ENCODE measurements around the gene SERPINB1. TPM values are rescaled to one million over a fixed set of nuclear protein-coding genes. Genes with fewer than 3 reads are reported as not detected.

The SERPINB1 gene
- polyA plus RNA-seq, 1 of the 3 experiments (the other 2 are of a cell fraction), result 9.4 TPM

GRCh38 chr6:2877960-2878359 is 36.3 kb upstream of the SERPINB1 start:
- Histone ChIP-seq H3K4me3 (ENCODE audit: low read depth in 2 of 2, low read length in 1 of 2) (no peak overlapping the region), H3K27ac (ENCODE audit: low read depth in 2 of 2, low read length in 1 of 2) (no peak overlapping the region), H4K20me1 (ENCODE audit: insufficient read depth) (no peaks in the 10 kb centered on the region), H3K79me2 (ENCODE audit: insufficient read depth) (no peaks in the 10 kb centered on the region), H3K9ac (no peak overlapping the region), H3K36me3 (replicated peaks in 1 of 2; ENCODE audit: control insufficient read depth in 1 of 2, insufficient read depth in 2 of 2, low read length in 1 of 2) (no peaks in the 10 kb centered on the region), H3K4me1 (ENCODE audit: control insufficient read depth in 1 of 2, insufficient read depth in 2 of 2, low read depth in 1 of 2, low read length in 1 of 2) (peaks cover 0 to 7% of the 10 kb centered on the region in 2 experiments; a peak in 2 of 4 replicates), H3K27me3 (ENCODE audit: insufficient read depth) (no peaks in the 10 kb centered on the region; the same call in 1 of the 2 replicates), H3K4me2 (no peak overlapping the region), H2AFZ (ENCODE audit: low read depth) (no peak overlapping the region), H3F3A (replicated peaks; ENCODE audit: insufficient read depth) (no peaks in the 10 kb centered on the region), H3K9me3 (no peaks in the 10 kb centered on the region), H3K9me2 (no peaks in the 10 kb centered on the region)
- ChIA-PET POLR2A (interaction anchor here (0.6 kb wide), 1 partner anchor 36 kb away, joined by 3 read pairs; no protein-coding TSS in a partner anchor), CTCF (interaction anchor here (1.0 to 3.9 kb wide), 7 partner anchors 12 to 127 kb away, joined by 3 to 14 read pairs (median 4); partner anchors contain the start of gene MYLK4)
- TF ChIP-seq ZBTB33 (IDR thresholded peaks at IDR 0.05; ENCODE audit: borderline replicate concordance, low read depth) (no peak), JUND (IDR thresholded peaks at IDR 0.05) (no peak)
- DNase-seq, result no peak
- WGBS (ENCODE audit: low lambda C conversion rate), result 83% methylated on average over 2 of the region's 2 CpGs

GRCh38 chr6:2877057-2877882 is 35.6 kb upstream of the SERPINB1 start:
- WGBS (ENCODE audit: low lambda C conversion rate), result 81% methylated on average over 13 of the region's 13 CpGs
- H3K36me3 ChIP-seq (replicated peaks in 1 of 2; ENCODE audit: control insufficient read depth in 1 of 2, insufficient read depth in 2 of 2, low read length in 1 of 2), result no peaks in the 10 kb centered on the region
- no peak overlapping the region for H2AFZ ChIP-seq (ENCODE audit: low read depth)
- no peak overlapping the region for H3K4me3 ChIP-seq (ENCODE audit: low read depth in 2 of 2, low read length in 1 of 2)
- POLR2A ChIA-PET, result interaction anchor here (0.6 kb wide), 1 partner anchor 37 kb away, joined by 3 read pairs; no protein-coding TSS in a partner anchor
- no peak for TF ChIP-seq MXI1 (IDR thresholded peaks at IDR 0.05; ENCODE audit: low read depth, low read length)
- TF ChIP-seq MAX (IDR thresholded peaks at IDR 0.05; ENCODE audit: low read depth), result no peak
- TF ChIP-seq RXRA (IDR thresholded peaks at IDR 0.05; ENCODE audit: borderline replicate concordance, low read depth), result no peak
- no peak for TF ChIP-seq EP300 (IDR thresholded peaks at IDR 0.05; ENCODE audit: borderline replicate concordance in 1 of 2, low read depth in 1 of 2, low read length in 1 of 2)
- TF ChIP-seq USF1 (IDR thresholded peaks at IDR 0.05; ENCODE audit: borderline replicate concordance, low read depth), result no peak
- no peak for TF ChIP-seq TCF12 (IDR thresholded peaks at IDR 0.05)
- no peak for TF ChIP-seq TAF1 (IDR thresholded peaks at IDR 0.05; ENCODE audit: borderline replicate concordance, low read depth, low read length)
- TF ChIP-seq USF2 (IDR thresholded peaks at IDR 0.05; ENCODE audit: borderline replicate concordance, low read depth, low read length), result no peak
- no peak for TF ChIP-seq JUND (IDR thresholded peaks at IDR 0.05)
- TF ChIP-seq POLR2AphosphoS5 (IDR thresholded peaks at IDR 0.05; ENCODE audit: low read depth, low read length), result no peak
- no peak for TF ChIP-seq CHD2 (IDR thresholded peaks at IDR 0.05; ENCODE audit: low read length, partially characterized antibody)
- TF ChIP-seq TEAD4 (IDR thresholded peaks at IDR 0.05; ENCODE audit: borderline replicate concordance, insufficient read depth), result no peak
- no peak for TF ChIP-seq GATA2 (CRISPR knock-in tag; IDR thresholded peaks at IDR 0.05)
- no peak for TF ChIP-seq FOXM1 (IDR thresholded peaks at IDR 0.05; ENCODE audit: low read depth)
- TF ChIP-seq MEF2A (IDR thresholded peaks at IDR 0.05; ENCODE audit: borderline replicate concordance, low read depth), result no peak
- TF ChIP-seq FOXJ3 (CRISPR knock-in tag; IDR thresholded peaks at IDR 0.05), result no peak
- TF ChIP-seq SMC3 (IDR thresholded peaks at IDR 0.05; ENCODE audit: low read depth, low read length), result no peak
- TF ChIP-seq, protein P1, sequence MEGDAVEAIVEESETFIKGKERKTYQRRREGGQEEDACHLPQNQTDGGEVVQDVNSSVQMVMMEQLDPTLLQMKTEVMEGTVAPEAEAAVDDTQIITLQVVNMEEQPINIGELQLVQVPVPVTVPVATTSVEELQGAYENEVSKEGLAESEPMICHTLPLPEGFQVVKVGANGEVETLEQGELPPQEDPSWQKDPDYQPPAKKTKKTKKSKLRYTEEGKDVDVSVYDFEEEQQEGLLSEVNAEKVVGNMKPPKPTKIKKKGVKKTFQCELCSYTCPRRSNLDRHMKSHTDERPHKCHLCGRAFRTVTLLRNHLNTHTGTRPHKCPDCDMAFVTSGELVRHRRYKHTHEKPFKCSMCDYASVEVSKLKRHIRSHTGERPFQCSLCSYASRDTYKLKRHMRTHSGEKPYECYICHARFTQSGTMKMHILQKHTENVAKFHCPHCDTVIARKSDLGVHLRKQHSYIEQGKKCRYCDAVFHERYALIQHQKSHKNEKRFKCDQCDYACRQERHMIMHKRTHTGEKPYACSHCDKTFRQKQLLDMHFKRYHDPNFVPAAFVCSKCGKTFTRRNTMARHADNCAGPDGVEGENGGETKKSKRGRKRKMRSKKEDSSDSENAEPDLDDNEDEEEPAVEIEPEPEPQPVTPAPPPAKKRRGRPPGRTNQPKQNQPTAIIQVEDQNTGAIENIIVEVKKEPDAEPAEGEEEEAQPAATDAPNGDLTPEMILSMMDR (IDR thresholded peaks at IDR 0.05), result no peak
- no peak for TF ChIP-seq RAD21 (IDR thresholded peaks at IDR 0.05; ENCODE audit: low read length)
- H3K4me1 ChIP-seq (ENCODE audit: control insufficient read depth in 1 of 2, insufficient read depth in 2 of 2, low read depth in 1 of 2, low read length in 1 of 2), result peaks cover 0 to 7% of the 10 kb centered on the region in 2 experiments; a peak in 2 of 4 replicates
- no peaks in the 10 kb centered on the region; the same call in 1 of the 2 replicates for H3K27me3 ChIP-seq (ENCODE audit: insufficient read depth)
- no peak for DNase-seq
- H3F3A ChIP-seq (replicated peaks; ENCODE audit: insufficient read depth), result no peaks in the 10 kb centered on the region
- H3K9me3 ChIP-seq, result no peaks in the 10 kb centered on the region
- H3K9ac ChIP-seq, result no peak overlapping the region
- no peaks in the 10 kb centered on the region for H3K9me2 ChIP-seq
- CTCF ChIA-PET, result interaction anchor here (0.9 to 3.9 kb wide), 12 partner anchors 9 to 86 kb away, joined by 3 to 14 read pairs (median 5); no protein-coding TSS in a partner anchor
- H3K4me2 ChIP-seq, result no peak overlapping the region
- no peaks in the 10 kb centered on the region for H3K79me2 ChIP-seq (ENCODE audit: insufficient read depth)
- H4K20me1 ChIP-seq (ENCODE audit: insufficient read depth), result no peaks in the 10 kb centered on the region
- no peak overlapping the region for H3K27ac ChIP-seq (ENCODE audit: low read depth in 2 of 2, low read length in 1 of 2)
